Mucosa of gallbladder (tissue), 1 donor: ENCODE data around the gene GALNTL6. TPM values are rescaled to one million over a fixed set of nuclear protein-coding genes. Genes with fewer than 3 reads are reported as not detected.
"Not testable (repeated sequence)": the region's sequence is repeated elsewhere in the genome, so short reads cannot be mapped to it uniquely, and the experiment has no call there.

ENCODE experiments used
- DNase-seq: peaks from one replicate; pipeline ENCODE4 v3.0.0-alpha.2; 2020; ENCODE audit warnings: low spot score
- total RNA-seq: library from RNA; stranded (reverse); gene quantifications from one replicate; pipeline ENCODE4 v1.2.1, GENCODE V29; 2021
- donor health status: DM: no; HTN: no; CAD: no.

The GALNTL6 gene
- total RNA-seq, 1 donor from 2014 or later = 0.75 TPM

DNA sequence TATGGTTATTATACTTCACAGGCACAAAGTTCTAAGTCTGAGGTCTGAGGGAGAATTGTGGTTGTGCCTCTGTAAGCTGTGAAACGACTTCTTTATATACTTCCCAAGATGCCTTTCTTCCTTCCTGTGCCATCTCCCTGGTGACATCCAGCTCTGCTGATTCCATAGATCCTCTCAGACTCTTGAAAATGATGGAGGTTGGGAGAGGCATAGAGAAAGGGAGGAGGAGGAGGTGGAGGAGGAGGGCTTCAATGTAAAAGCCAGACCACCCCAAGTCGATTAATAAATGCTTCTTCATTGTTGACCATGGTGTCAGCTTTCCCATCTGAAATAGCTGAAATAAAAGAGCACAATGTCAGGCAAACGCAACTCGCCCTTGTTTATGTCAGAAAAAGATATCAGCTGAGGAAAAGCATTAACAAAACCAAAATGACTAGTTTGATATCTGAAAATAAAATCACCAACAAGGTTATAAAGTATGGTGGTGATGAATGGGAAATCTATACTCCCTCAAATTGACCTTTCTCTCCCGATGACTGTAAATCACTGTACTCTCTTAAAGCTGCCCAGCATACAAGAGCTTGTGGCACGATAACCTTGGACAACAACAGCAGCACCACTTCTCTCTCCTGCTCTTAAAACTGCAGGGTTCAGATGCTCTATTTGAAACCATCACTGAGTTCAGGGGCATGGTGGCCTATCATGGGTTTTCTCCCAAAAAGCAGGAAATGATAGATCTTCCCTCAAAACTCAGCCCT lies 1125.0 kb downstream of the GALNTL6 start:
- no peak for DNase-seq

DNA sequence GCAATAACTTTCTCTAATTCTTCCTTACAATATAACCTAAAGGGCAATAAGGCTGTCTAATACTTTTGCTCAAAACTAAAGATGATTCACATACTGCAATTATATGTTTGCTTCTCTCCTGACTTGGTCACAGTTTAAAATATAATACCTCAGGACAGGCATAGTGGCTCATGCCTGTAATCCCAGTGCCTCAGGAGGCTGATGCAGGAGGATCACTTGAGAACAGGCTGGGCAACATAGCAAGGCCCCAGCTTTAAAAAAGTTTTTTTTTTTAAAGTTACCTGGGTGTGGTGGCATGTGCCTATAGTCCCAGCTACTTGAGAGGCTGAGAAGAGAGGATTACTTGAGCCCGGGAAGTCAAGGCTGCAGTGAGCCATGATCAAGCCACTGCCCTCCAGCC lies 1125.7 kb downstream of the GALNTL6 start:
- no peak for DNase-seq

DNA sequence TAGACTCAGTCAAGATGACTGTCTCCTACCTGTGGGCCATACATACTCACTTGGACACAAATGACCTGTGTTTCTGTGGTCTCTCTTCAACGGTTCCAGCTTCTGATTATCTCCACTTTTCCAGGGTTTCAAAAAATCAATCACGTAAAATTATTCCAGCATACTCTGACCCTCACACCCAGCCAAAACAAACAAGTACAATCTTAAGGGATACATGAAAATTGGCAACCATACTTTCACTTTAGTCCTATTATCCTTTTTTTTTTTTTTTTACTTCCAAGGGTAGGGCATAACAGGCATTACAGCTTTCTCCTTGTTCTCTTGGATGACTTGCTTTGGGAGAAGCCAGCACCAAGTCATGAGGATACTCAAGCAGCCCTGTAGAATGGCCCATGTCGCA lies 1129.6 kb downstream of the GALNTL6 start:
- no peak for DNase-seq

- DNase-seq = no peak
Observed at GRCh38 chr4:172945611-172946010, 1132.4 kb downstream of the GALNTL6 start.

- no peak for DNase-seq
Observed at GRCh38 chr4:172946503-172946902, 1133.3 kb downstream of the GALNTL6 start.

DNA sequence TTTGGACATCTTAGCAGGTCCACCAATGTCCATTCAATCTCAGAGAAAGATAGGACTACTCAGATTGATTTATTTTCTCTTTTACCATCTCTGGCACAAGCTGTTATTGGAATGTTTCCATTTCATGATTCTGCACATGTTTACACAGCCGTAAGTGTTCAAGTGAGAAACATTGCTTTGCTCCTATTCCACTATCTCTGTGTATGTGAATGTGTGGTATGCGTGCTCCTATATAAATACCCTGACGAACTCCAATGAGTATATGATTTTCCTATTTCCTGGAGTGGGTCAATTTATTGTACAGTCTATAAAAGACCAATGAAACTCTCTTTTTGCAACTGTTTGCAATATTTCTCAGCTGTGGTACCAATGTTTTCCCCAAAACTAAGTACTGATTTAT lies 1134.4 kb downstream of the GALNTL6 start:
- no peak for DNase-seq

DNA sequence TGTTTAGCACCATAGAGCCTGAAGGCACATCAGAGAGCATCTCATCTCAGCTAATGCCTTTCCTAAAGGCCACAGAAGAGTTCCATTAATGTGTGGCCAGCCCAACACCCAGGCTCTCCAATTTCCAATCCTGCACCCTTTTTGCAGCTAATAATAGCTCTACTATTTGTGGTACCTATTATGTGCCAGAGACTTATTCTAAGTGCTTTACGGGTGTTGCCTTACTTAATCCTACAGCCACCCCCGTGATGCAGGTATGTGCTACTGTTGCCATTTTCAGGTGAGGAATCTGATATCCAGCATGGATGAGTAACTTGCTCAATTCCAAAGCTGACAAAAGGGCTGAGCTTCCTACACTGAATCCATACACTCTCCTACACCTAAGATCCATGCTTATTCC lies 1137.8 kb downstream of the GALNTL6 start:
- no peak for DNase-seq

DNA sequence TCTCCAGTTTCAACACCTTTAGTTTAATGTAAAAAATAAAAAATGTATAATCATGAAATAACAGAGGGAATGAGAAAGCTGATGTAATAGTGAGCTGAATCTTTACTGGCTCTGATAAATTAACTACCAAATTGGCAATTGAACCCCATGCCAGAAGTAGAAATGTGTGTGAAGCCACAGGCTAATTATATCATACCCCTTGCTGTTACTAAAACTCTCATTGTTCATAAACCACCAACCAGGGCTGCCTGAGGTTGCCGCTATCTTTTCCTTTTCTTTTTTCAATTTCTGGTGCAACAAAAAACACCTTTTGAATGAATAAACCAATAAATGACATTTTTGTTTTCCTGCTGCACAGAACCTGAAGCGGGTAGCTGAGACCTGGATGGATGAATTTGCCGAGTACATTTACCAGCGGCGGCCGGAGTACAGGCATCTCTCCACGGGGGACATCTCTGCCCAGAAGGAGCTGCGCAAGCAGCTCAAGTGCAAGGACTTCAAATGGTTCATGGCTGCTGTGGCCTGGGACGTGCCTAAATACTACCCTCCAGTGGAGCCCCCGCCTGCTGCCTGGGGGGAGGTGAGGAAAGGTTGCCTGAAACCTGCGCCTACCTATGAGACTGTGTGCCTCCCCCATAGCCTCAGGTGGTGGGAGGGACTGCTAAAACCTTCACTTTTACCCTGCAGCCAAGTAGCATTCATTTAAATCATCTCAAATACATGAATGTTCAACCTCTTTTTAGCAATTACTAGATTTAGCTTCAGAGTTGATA lies 1138.7 kb downstream of the GALNTL6 start:
- no peak for DNase-seq

DNA sequence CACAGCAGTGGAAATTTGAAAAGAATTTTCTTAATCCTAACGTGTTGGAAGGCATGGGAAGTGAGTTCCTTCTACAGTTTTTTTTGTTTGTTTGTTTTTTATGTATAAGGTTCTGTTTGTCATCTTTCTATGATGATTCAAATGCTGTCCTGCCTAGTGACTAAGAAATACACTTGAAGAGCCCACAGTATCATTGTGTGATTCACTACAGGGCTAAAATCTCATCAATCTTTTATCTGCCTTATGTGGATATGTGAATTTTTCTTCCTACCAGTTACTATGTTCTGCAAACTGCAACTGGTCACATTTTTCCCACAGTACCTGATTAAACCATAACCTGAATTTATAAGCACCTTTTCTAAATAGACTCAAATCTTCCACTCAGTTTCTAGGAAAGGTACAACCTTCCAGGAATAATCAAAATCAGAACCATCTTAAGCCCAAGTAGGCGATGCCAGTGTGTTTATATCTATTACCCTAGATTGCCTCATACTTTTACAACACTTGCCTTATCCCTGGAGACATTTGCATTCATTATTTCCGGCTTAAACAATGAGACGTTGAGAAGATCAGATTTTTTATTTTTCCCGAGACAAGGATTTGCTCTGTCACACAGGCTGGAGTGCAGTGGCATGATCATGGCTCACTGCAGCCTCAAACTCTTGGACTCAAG lies 1140.8 kb downstream of the GALNTL6 start:
- DNase-seq = no peak

- not testable (repeated sequence) for DNase-seq
Observed at GRCh38 chr4:172956340-172956739, 1143.1 kb downstream of the GALNTL6 start.

GRCh38 chr4:172957216-172957615 lies 1144.0 kb downstream of the GALNTL6 start:
- DNase-seq = no peak

- DNase-seq = peak; percentile 66
Observed at GRCh38 chr4:172962564-172963353, 1149.6 kb downstream of the GALNTL6 start.

- DNase-seq = no peak
Observed at GRCh38 chr4:172963498-172964294, 1150.5 kb downstream of the GALNTL6 start.

DNA sequence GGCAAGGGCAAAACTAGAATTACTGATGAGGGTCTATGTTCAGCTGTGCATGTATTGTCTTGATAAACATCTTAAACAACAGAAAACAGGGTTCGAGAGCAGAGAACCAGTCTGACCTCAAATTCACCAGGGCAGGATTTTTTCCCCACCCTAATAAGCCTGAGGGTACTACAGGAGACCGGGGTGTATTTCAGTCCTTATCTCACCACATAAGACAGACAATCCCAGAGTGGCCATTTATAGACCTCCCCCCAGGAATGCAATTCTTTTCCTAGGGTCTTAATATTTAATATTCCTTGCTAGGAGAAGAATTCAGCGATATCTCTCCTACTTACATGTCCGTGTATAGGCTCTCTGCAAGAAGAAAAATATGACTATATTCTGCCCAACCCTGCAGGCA lies 1157.0 kb downstream of the GALNTL6 start:
- DNase-seq = not testable (repeated sequence)

GRCh38 chr4:172974586-172974985 lies 1161.4 kb downstream of the GALNTL6 start:
- DNase-seq = no peak

DNA sequence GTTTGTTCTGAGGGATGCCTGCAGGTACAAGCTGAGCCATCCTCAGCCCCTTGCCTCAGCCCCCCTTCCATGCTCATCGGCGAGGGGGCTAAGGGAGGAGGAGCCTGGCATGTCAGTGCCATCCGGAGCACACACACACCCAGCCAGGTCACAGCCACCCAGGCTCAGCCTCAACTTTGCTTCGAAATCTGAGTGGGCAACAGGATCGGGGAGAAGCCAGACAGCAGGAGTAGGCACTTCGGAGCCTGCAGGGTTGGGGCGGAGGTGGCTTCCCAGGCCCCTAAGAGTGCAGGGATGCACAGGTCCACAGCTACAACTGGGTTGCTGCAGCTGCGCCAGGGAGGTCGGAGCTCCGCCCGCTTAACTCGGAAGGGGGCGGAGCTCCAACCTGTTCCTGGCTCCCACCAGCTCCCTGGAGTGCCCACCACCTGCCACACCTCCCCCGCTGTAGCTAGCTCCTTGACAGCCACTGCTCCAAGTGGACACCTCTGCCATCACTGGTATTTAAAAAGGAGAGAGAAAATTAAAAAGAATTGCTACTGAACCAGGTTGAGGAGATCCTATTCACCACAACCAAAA lies 1162.5 kb downstream of the GALNTL6 start:
- no peak for DNase-seq

DNA sequence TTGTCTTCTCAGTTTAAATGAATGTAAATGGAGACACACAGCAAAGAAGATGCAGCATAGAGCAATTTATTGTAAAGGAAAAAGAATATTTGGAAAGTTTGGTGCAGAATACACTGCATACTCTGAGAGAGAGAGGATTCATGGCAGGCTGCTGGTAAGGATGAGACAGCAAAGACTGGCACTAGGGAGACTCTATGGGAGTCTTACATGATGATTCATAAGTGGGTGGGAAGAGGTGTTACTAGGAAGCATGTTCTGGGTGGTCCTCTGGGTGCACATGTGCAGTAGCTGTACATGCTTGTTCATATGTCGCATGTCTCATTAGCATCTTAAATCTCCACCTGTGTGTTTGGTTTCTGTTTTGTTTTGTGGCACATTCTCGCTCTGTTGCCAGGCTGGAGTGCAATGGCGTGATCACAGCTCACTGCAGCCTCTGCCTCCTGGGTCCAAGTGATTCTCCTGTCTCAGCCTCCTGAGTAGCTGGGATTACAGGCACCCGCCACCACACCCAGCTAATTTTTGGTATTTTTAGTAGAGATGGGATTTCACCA lies 1164.4 kb downstream of the GALNTL6 start:
- DNase-seq = not testable (repeated sequence)

- DNase-seq = no peak
Observed at GRCh38 chr4:172978848-172979247, 1165.6 kb downstream of the GALNTL6 start.

- no peak for DNase-seq
Observed at GRCh38 chr4:172979332-172979731, 1166.1 kb downstream of the GALNTL6 start.

- no peak for DNase-seq
Observed at GRCh38 chr4:172980219-172980618, 1167.0 kb downstream of the GALNTL6 start.
